GM18873 (cell line): ENCODE measurements around the gene RALGDS.

ENCODE experiments used
- ATAC-seq: cut with Tn5 transposase; IDR thresholded peaks from one replicate; pipeline ENCODE4 v1.9.1; 2021; ENCODE audit warnings: mild to moderate bottlenecking, moderate library complexity, moderate number of reproducible peaks; ENCODE audit not compliant: unreplicated experiment, low FRiP score

Gene RALGDS

GRCh38 chr9:133108794-133109641 is 12.0 kb downstream of the RALGDS start:
- ATAC-seq = no peak

- ATAC-seq = no peak
These were observed 12.9 kb downstream of the RALGDS start for GRCh38 chr9:133107961-133108793.

GRCh38 chr9:133107245-133107722 is 13.8 kb downstream of the RALGDS start:
- ATAC-seq = no peak

GRCh38 chr9:133106511-133107244 is 14.4 kb downstream of the RALGDS start:
- ATAC-seq = no peak

- no peak for ATAC-seq
These were observed 15.6 kb downstream of the RALGDS start for GRCh38 chr9:133105461-133105770.

GRCh38 chr9:133104718-133105460 is 16.2 kb downstream of the RALGDS start:
- no peak for ATAC-seq

GRCh38 chr9:133103987-133104505 is 17.0 kb downstream of the RALGDS start:
- ATAC-seq = no peak

- ATAC-seq = no peak
These were observed 17.7 kb downstream of the RALGDS start for GRCh38 chr9:133103183-133103986.

- no peak for ATAC-seq
These were observed 18.6 kb downstream of the RALGDS start for GRCh38 chr9:133102190-133103021.

- no peak for ATAC-seq
These were observed 19.5 kb downstream of the RALGDS start for GRCh38 chr9:133101356-133102189.

GRCh38 chr9:133100506-133101355 is 20.3 kb downstream of the RALGDS start:
- no peak for ATAC-seq

- ATAC-seq = no peak
These were observed 21.1 kb downstream of the RALGDS start for GRCh38 chr9:133099726-133100505.

- ATAC-seq = no peak
These were observed 22.2 kb downstream of the RALGDS start for GRCh38 chr9:133098871-133099270.

GRCh38 chr9:133098104-133098754 is 22.8 kb downstream of the RALGDS start:
- no peak for ATAC-seq

GRCh38 chr9:133094842-133095393 is 26.1 kb downstream of the RALGDS start:
- no peak for ATAC-seq
